Posterior cingulate gyrus (tissue), 11 donors: ENCODE data around the gene DENND6B.
A peak's percentile ranks its signal among the peaks of the same experiment; 100 is the strongest.
"Not testable (repeated sequence)": the region's sequence is repeated elsewhere in the genome, so short reads cannot be mapped to it uniquely, and the experiment has no call there.

ENCODE experiments used
- DNase-seq, 10 donors: peaks; one replicate each; pipeline versions ENCODE4 v3.0.0 to v3.0.0-alpha.2; 2020 to 2021; ENCODE audit warnings: mixed read lengths in 3 of 10
- intact Hi-C: fragments of 100-400 bp; cut with DNase I; formaldehyde crosslinking; loops from one replicate; pipeline ENCODE4 v1.15.1; 2023

DENND6B gene

GRCh38 chr22:50339945-50340879 is 13.4 kb upstream of the DENND6B start:
- intact Hi-C loops, result loop anchor here (5.0 to 10.0 kb wide), 2 partner anchors 88 to 165 kb away; partner anchors contain the start of genes HDAC10, LMF2 and NCAPH2
- peak in 2 of 10 donors; percentile 17 to 30 for DNase-seq

- peak in 1 of 10 donors; percentile 9 for DNase-seq
- intact Hi-C loops, result no loop called here
These were observed 12.1 kb upstream of the DENND6B start for GRCh38 chr22:50338860-50339462.

- intact Hi-C loops, result no loop called here
- DNase-seq, result no peak
These were observed 11.3 kb upstream of the DENND6B start for GRCh38 chr22:50338042-50338573.

- peak in 1 of 10 donors; percentile 4 for DNase-seq
- intact Hi-C loops, result no loop called here
These were observed 10.6 kb upstream of the DENND6B start for GRCh38 chr22:50337262-50338041.

GRCh38 chr22:50334433-50334832 is 7.6 kb upstream of the DENND6B start:
- DNase-seq, result peak in 1 of 10 donors; percentile 9

GRCh38 chr22:50329236-50329635 is 2.4 kb upstream of the DENND6B start:
- intact Hi-C loops, result no loop called here
- DNase-seq, result no peak

More at GRCh38 chr22:50334433-50334832, 7.6 kb upstream of the DENND6B start:
- intact Hi-C loops, result not testable (repeated sequence)

GRCh38 chr22:50327711-50328019 is 853 bp upstream of the DENND6B start:
- DNase-seq, result no peak
- intact Hi-C loops, result loop anchor here (2.0 kb wide), 3 partner anchors 15 to 51 kb away; partner anchors contain the start of gene PPP6R2

- intact Hi-C loops, result loop anchor here (2.0 kb wide), 3 partner anchors 16 to 50 kb away; partner anchors contain the start of gene PPP6R2
- DNase-seq, result peak in 2 of 10 donors; percentile 81 to 84
These were observed 422 bp downstream of the DENND6B start for GRCh38 chr22:50326225-50326955.

GRCh38 chr22:50325444-50326224 is 1.2 kb downstream of the DENND6B start:
- peak in 2 of 10 donors; percentile 52 to 67 for DNase-seq
- intact Hi-C loops, result loop anchor here (2.0 kb wide), 3 partner anchors 17 to 49 kb away; partner anchors contain the start of gene PPP6R2

GRCh38 chr22:50323900-50324299 is 2.9 kb downstream of the DENND6B start:
- DNase-seq, result peak in 1 of 10 donors; percentile 33
- intact Hi-C loops, result no loop called here

- peak in 2 of 10 donors; percentile 35 to 80 for DNase-seq
- intact Hi-C loops, result not testable (repeated sequence)
These were observed 4.3 kb downstream of the DENND6B start for GRCh38 chr22:50322382-50323104.

- peak in 3 of 10 donors; percentile 47 to 74 (median 69) for DNase-seq
- intact Hi-C loops, result no loop called here
These were observed 6.0 kb downstream of the DENND6B start for GRCh38 chr22:50320671-50321325.

GRCh38 chr22:50320116-50320515 is 6.7 kb downstream of the DENND6B start:
- intact Hi-C loops, result no loop called here
- no peak for DNase-seq

GRCh38 chr22:50319503-50319951 is 7.3 kb downstream of the DENND6B start:
- DNase-seq, result peak in 3 of 10 donors; percentile 51 to 68 (median 59)
- intact Hi-C loops, result no loop called here

- DNase-seq, result peak in 2 of 10 donors; percentile 41 to 77
- intact Hi-C loops, result no loop called here
These were observed 8.0 kb downstream of the DENND6B start for GRCh38 chr22:50318698-50319411.

GRCh38 chr22:50318356-50318697 is 8.5 kb downstream of the DENND6B start:
- DNase-seq, result no peak
- intact Hi-C loops, result no loop called here

- intact Hi-C loops, result no loop called here
- DNase-seq, result peak in 1 of 10 donors; percentile 15
These were observed 9.1 kb downstream of the DENND6B start for GRCh38 chr22:50317674-50318073.
